ENCODE measurements around the gene FAM228B.

DNA sequence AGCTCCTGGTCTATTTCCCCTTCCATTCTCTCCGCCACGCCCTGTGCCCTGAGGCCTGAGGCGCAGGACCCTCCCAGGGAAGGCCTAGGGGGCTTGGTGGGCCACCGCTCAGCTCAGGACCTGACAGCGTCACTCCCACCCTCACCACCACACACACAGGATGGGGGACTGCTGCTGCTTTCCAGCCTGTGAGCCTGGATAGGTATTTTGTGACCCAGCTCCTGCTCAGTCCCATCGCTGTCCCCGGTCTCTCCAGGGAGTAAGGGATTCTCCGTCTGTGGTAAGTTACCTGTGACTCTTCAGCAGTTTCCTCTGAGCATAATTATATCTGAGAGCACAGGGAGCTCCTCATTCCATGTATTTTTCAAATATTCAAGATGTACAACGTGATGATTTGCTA lies 67.9 kb downstream of the FAM228B start:
- TF ChIP-seq, protein P1, sequence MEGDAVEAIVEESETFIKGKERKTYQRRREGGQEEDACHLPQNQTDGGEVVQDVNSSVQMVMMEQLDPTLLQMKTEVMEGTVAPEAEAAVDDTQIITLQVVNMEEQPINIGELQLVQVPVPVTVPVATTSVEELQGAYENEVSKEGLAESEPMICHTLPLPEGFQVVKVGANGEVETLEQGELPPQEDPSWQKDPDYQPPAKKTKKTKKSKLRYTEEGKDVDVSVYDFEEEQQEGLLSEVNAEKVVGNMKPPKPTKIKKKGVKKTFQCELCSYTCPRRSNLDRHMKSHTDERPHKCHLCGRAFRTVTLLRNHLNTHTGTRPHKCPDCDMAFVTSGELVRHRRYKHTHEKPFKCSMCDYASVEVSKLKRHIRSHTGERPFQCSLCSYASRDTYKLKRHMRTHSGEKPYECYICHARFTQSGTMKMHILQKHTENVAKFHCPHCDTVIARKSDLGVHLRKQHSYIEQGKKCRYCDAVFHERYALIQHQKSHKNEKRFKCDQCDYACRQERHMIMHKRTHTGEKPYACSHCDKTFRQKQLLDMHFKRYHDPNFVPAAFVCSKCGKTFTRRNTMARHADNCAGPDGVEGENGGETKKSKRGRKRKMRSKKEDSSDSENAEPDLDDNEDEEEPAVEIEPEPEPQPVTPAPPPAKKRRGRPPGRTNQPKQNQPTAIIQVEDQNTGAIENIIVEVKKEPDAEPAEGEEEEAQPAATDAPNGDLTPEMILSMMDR (IDR thresholded peaks at IDR 0.05), result no peak
- no peak for TF ChIP-seq EZH2 (IDR thresholded peaks at IDR 0.05; ENCODE audit: borderline replicate concordance, insufficient read depth, low read depth, low read length, poor library complexity, severe bottlenecking)

Data from B cell (primary cell).